Fibroblast of villous mesenchyme (primary cell): Measurements from ENCODE around the gene SENP5. TPM values are rescaled to one million over a fixed set of nuclear protein-coding genes. Genes with fewer than 3 reads are reported as not detected.

Experiments
- DNase-seq: peaks from one replicate; pipeline ENCODE4 v3.0.0-alpha.2; 2010; ENCODE audit warnings: low read depth
- H3K4me3 ChIP-seq: 2 replicates; pipeline ENCODE4 v1.5.1; 2011; ENCODE audit warnings: low read depth, mild to moderate bottlenecking, low read length
- CTCF ChIP-seq: IDR thresholded peaks from 2 replicates; pipeline ENCODE4 v1.5.1; 2012; ENCODE audit warnings: low read depth, mild to moderate bottlenecking, low read length; ENCODE audit not compliant: insufficient read depth
- total RNA-seq: library from RNA; depleted of rRNA; stranded (reverse); fragments of >200 nt; gene quantifications from 2 replicates; pipeline ENCODE4 v1.2.3, GENCODE V29; 2012

The SENP5 gene
- total RNA-seq, 1 donor = 63.9 TPM

GRCh38 chr3:196970547-196971093 is 102.9 kb downstream of the SENP5 start:
- no peak overlapping the region for H3K4me3 ChIP-seq
- DNase-seq = no peak
- TF ChIP-seq CTCF = no peak

GRCh38 chr3:196971094-196971698 is 103.5 kb downstream of the SENP5 start:
- DNase-seq = no peak
- no peak for TF ChIP-seq CTCF
- H3K4me3 ChIP-seq = no peak overlapping the region

- no peak for DNase-seq
- no peak overlapping the region for H3K4me3 ChIP-seq
- no peak for TF ChIP-seq CTCF
Measured at GRCh38 chr3:196974661-196975060, 106.9 kb downstream of the SENP5 start.

GRCh38 chr3:196975349-196975748 is 107.6 kb downstream of the SENP5 start:
- no peak overlapping the region for H3K4me3 ChIP-seq
- no peak for DNase-seq
- no peak for TF ChIP-seq CTCF

- no peak for DNase-seq
- no peak for TF ChIP-seq CTCF
- H3K4me3 ChIP-seq = no peak overlapping the region
Measured at GRCh38 chr3:196976941-196977340, 109.2 kb downstream of the SENP5 start.

GRCh38 chr3:196979545-196979944 is 111.8 kb downstream of the SENP5 start:
- no peak overlapping the region for H3K4me3 ChIP-seq
- DNase-seq = peak; percentile 85
- no peak for TF ChIP-seq CTCF

GRCh38 chr3:196981657-196982056 is 113.9 kb downstream of the SENP5 start:
- no peak overlapping the region for H3K4me3 ChIP-seq
- no peak for DNase-seq
- no peak for TF ChIP-seq CTCF
